Measurements from ENCODE around the gene C2orf68. TPM values are rescaled to one million over a fixed set of nuclear protein-coding genes. Genes with fewer than 3 reads are reported as not detected.

Gene C2orf68
- total and polyA plus RNA-seq, 2 of the 13 experiments (the other 11 are each of a cell fraction or from before 2014, with no cell fraction given) = 47.1 to 77.4 TPM

GRCh38 chr2:85604568-85605339 lies 7.1 kb downstream of the C2orf68 start:
- peak overlapping the region; percentile 86 for H3K4me2 ChIP-seq (ENCODE audit: low read depth, low read length)
- H2AFZ ChIP-seq (ENCODE audit: low read length) = no peak overlapping the region
- H4K20me1 ChIP-seq (ENCODE audit: insufficient read depth, low read length) = no peaks in the 10 kb centered on the region
- ChIA-PET POLR2A (interaction anchor here (0.7 to 25.9 kb wide), 8 partner anchors 11 to 185 kb away, joined by 3 to 795 read pairs (median 48); partner anchors contain the start of genes GGCX, MAT2A, RNF181 and SH2D6), CTCF (ENCODE audit: low intra/inter-chr PET ratio, low total read pairs) (no interaction called here)
- ATAC-seq (no peak), FAIRE-seq (no peak), DNase-seq (ENCODE audit: low spot score) (no peak)
- peak overlapping the region in 1 of 3 experiments; percentile 24; a peak in 1 of 6 replicates for H3K4me3 ChIP-seq (replicated peaks in 1 of 3; ENCODE audit: insufficient read depth in 1 of 3, low read depth in 2 of 3, low read length in 3 of 3)
- peaks cover 14 to 33% of the 10 kb centered on the region in 2 experiments for H3K36me3 ChIP-seq (replicated peaks in 1 of 2; ENCODE audit: control insufficient read depth in 1 of 2, insufficient read depth in 2 of 2, low read length in 2 of 2)
- peak overlapping the region; percentile 26 for H3K27ac ChIP-seq (ENCODE audit: extremely low read length, insufficient read depth, low read length)
- peaks cover 34% of the 10 kb centered on the region for H3K79me2 ChIP-seq (ENCODE audit: insufficient read depth, low read length)
- BruUV-seq (replicated peaks) = no TSS peak
- intact Hi-C loops (cut with micrococcal nuclease; ENCODE audit: unreplicated experiment) (no loop called here), in situ Hi-C loops (cut with HindIII; ENCODE audit: extremely low pct_ligation_motif_present, low pct_unique_long_range_greater_than_20kb) (no loop called here)
- 71% methylated on average over 6 of the region's 6 CpGs for WGBS (ENCODE audit: low lambda C conversion rate)
- H3K9ac ChIP-seq (ENCODE audit: insufficient read depth, low read depth, low read length) = peak overlapping the region; percentile 31; the same call in 1 of the 2 replicates
- no peaks in the 10 kb centered on the region; a peak in 1 of 5 replicates for H3K27me3 ChIP-seq (ENCODE audit: control insufficient read depth in 1 of 2, insufficient read depth in 2 of 2, low read length in 2 of 2)
- no peaks in the 10 kb centered on the region for H3K9me3 ChIP-seq (ENCODE audit: low read length)
- H3K4me1 ChIP-seq (ENCODE audit: insufficient read depth, low read length) = peaks cover 79% of the 10 kb centered on the region
- no peak for TF ChIP-seq MXD3 (CRISPR knock-in tag; IDR thresholded peaks at IDR 0.05)
- no peak for TF ChIP-seq RARA (CRISPR knock-in tag; IDR thresholded peaks at IDR 0.05)
- no peak for TF ChIP-seq CSRNP1 (CRISPR knock-in tag; IDR thresholded peaks at IDR 0.05)
- TF ChIP-seq SKI (IDR thresholded peaks at IDR 0.05; ENCODE audit: partially characterized antibody) = no peak
- TF ChIP-seq RBFOX2 (IDR thresholded peaks at IDR 0.05; ENCODE audit: low read depth, low read length) = peak; percentile 47; the same call in 1 of the 2 replicates
- TF ChIP-seq TEAD2 (CRISPR knock-in tag; IDR thresholded peaks at IDR 0.05) = no peak
- peak; percentile 28; the same call in 1 of the 2 replicates for TF ChIP-seq GATAD2A (CRISPR knock-in tag; IDR thresholded peaks at IDR 0.05)
- TF ChIP-seq HOXA5 (CRISPR knock-in tag; IDR thresholded peaks at IDR 0.05) = no peak
- peak; percentile 30; the same call in 1 of the 2 replicates for TF ChIP-seq UBTF (CRISPR knock-in tag; IDR thresholded peaks at IDR 0.05)
- TF ChIP-seq ZBTB4 (CRISPR knock-in tag; IDR thresholded peaks at IDR 0.05; ENCODE audit: borderline replicate concordance) = no peak
- TF ChIP-seq CEBPB (IDR thresholded peaks at IDR 0.05; ENCODE audit: borderline replicate concordance, low read depth, low read length) = peak; percentile 56; the same call in 1 of the 2 replicates
- TF ChIP-seq USF2 (IDR thresholded peaks at IDR 0.05; ENCODE audit: low read depth, low read length) = no peak
- TF ChIP-seq USF2 (CRISPR knock-in tag; IDR thresholded peaks at IDR 0.05; ENCODE audit: borderline replicate concordance) = no peak
